Activated CD4-positive, CD25-positive, alpha-beta regulatory T cell (primary cell): ENCODE measurements around the gene LRRN2.
"Not testable (repeated sequence)": the region's sequence is repeated elsewhere in the genome, so short reads cannot be mapped to it uniquely, and the experiment has no call there.

ENCODE experiments used
- DNase-seq, 4 experiments: peaks; one replicate each; lab custom pipeline; 2025; lab: John Stamatoyannopoulos, UW

The LRRN2 gene

GRCh38 chr1:204574016-204574864 is 111.3 kb downstream of the LRRN2 start:
- no peak for DNase-seq

- DNase-seq, result no peak
These were observed 112.3 kb downstream of the LRRN2 start for GRCh38 chr1:204572923-204573922.

GRCh38 chr1:204571631-204572030 is 113.9 kb downstream of the LRRN2 start:
- DNase-seq, result no peak

GRCh38 chr1:204571128-204571527 is 114.4 kb downstream of the LRRN2 start:
- DNase-seq, result no peak

- not testable (repeated sequence) for DNase-seq
These were observed 115.5 kb downstream of the LRRN2 start for GRCh38 chr1:204570021-204570420.

GRCh38 chr1:204569478-204569877 is 116.1 kb downstream of the LRRN2 start:
- no peak for DNase-seq

GRCh38 chr1:204568576-204569315 is 116.8 kb downstream of the LRRN2 start:
- DNase-seq, result no peak
